NT2/D1 (cell line): ENCODE data around the gene RPL5.

Experiments
- DNase-seq: peaks from one replicate; pipeline ENCODE4 v3.0.0-alpha.2; 2011; ENCODE audit warnings: low read depth, low spot score
- H3K27me3 ChIP-seq: 2 replicates; pipeline ENCODE4 v1.6.0; 2011; ENCODE audit warnings: mild to moderate bottlenecking; ENCODE audit not compliant: insufficient read length, insufficient read depth
- H3K36me3 ChIP-seq: 2 replicates; pipeline ENCODE4 v1.6.1; 2011; ENCODE audit warnings: mild to moderate bottlenecking, low read length, mixed read lengths; ENCODE audit not compliant: insufficient read depth, insufficient read length
- H3K4me1 ChIP-seq: 2 replicates; pipeline ENCODE4 v1.5.1; 2011; ENCODE audit not compliant: insufficient read depth, insufficient read length
- H3K4me3 ChIP-seq: 2 replicates; pipeline ENCODE4 v1.5.1; 2011; ENCODE audit warnings: low read depth; ENCODE audit not compliant: insufficient read length
- H3K9ac ChIP-seq: 2 replicates; pipeline ENCODE4 v1.6.0; 2011; ENCODE audit warnings: low read depth; ENCODE audit not compliant: insufficient read length
- H3K9me3 ChIP-seq: 2 replicates; pipeline ENCODE4 v1.5.1; 2011; ENCODE audit warnings: mild to moderate bottlenecking, low read length; ENCODE audit not compliant: insufficient read depth
- SUZ12 ChIP-seq: IDR thresholded peaks from 2 replicates; pipeline ENCODE4 v1.6.1; 2011; ENCODE audit not compliant: insufficient read length, insufficient read depth; ENCODE audit errors: extremely low read depth
- YY1 ChIP-seq: IDR thresholded peaks from 2 replicates; pipeline ENCODE4 v1.6.1; 2011; ENCODE audit not compliant: insufficient read length, insufficient read depth
- ZNF274 ChIP-seq: IDR thresholded peaks from 2 replicates; pipeline ENCODE4 v1.6.1; 2011; ENCODE audit warnings: mild to moderate bottlenecking, low read depth, low read length

Gene RPL5

DNA sequence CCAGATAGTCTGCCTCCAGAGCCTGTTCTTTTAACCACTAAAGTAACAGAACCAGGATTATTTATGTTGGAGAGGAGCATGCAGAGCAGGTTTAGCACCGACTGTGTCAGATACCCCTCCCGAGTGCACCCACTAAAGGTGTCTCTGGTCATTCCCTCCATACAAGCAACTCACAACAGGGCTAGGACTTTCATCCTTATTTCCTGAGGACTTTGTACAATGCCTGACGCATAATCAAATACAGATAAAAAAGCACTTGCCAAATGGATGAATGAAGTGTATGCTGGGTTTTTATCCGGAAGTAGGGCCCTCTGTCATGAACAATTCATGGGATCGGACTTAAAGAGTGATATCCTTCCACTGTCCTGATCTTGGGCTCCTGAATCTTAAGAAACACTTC lies 26.0 kb downstream of the RPL5 start:
- Histone ChIP-seq H3K4me3 (no peak overlapping the region), H3K36me3 (no peaks in the 10 kb centered on the region), H3K9me3 (no peaks in the 10 kb centered on the region), H3K27me3 (no peaks in the 10 kb centered on the region), H3K4me1 (no peaks in the 10 kb centered on the region), H3K9ac (no peak overlapping the region)
- no peak for DNase-seq
- no peak for TF ChIP-seq ZNF274
- TF ChIP-seq YY1 = no peak
- no peak for TF ChIP-seq SUZ12

- no peaks in the 10 kb centered on the region for H3K27me3 ChIP-seq
- H3K4me1 ChIP-seq = no peaks in the 10 kb centered on the region
- DNase-seq = peak; percentile 52
- no peaks in the 10 kb centered on the region for H3K36me3 ChIP-seq
- TF ChIP-seq SUZ12 (no peak), YY1 (no peak), ZNF274 (no peak)
- no peaks in the 10 kb centered on the region for H3K9me3 ChIP-seq
- H3K9ac ChIP-seq = no peak overlapping the region
- no peak overlapping the region for H3K4me3 ChIP-seq
Measured at GRCh38 chr1:92858564-92859399, 26.9 kb downstream of the RPL5 start.

DNA sequence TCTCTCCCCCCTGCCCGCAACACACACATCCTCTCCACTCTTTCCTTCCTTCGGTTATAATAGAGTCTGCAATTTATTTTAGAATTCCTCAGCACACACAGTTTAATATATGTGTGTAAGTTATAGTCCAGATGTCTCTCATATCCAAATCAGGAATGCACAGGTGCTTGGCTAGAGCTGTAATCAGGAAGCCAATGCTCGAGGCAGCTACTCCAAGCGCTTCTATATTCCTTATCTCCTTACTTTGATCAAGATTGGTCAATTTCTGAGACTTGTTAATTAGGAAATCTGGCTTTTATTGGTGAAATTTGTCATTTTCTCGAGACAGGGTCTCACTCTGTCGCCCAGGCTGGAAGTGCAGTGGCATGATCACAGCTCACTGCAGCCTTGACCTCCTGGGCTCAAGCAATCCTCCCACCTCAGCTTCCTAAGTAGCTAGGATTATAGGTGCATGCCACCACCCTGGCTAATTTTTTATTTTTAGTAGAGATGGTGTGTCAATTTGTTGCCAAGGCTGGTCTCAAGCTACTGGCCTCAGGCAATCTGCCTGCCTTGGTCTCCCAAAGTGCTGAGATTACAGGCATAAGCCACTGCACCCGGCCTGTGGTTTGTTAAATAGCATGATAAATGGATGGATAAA lies 27.7 kb downstream of the RPL5 start:
- TF ChIP-seq ZNF274 (no peak), YY1 (no peak), SUZ12 (no peak)
- no peaks in the 10 kb centered on the region for H3K4me1 ChIP-seq
- H3K36me3 ChIP-seq = no peaks in the 10 kb centered on the region
- H3K9me3 ChIP-seq = no peaks in the 10 kb centered on the region
- no peaks in the 10 kb centered on the region for H3K27me3 ChIP-seq
- DNase-seq = no peak
- no peak overlapping the region for H3K9ac ChIP-seq
- no peak overlapping the region for H3K4me3 ChIP-seq

DNA sequence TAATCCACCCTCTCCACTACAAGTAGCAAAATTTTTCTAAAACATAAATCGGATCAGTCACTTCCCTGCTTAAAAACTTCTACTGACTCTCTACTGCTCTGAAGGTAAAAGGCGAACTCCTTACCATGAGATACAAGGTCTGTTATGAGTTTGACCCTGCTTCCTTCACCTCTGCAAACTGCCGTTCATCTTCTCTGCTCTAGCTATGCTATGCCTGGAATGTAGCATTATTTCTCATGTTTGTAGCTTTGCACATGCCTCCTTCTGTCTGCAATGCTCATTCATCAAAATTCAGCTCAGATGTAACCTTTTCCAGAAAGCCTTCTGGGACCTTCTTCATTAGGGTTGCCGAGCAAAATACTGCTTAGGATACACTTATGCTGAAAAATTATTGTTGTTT lies 30.8 kb downstream of the RPL5 start:
- Histone ChIP-seq H3K4me1 (no peaks in the 10 kb centered on the region), H3K27me3 (no peaks in the 10 kb centered on the region), H3K9ac (no peak overlapping the region), H3K9me3 (no peaks in the 10 kb centered on the region), H3K36me3 (no peaks in the 10 kb centered on the region), H3K4me3 (no peak overlapping the region)
- TF ChIP-seq ZNF274 (no peak), SUZ12 (no peak), YY1 (no peak)
- no peak for DNase-seq

GRCh38 chr1:92864131-92864530 lies 32.3 kb downstream of the RPL5 start:
- Histone ChIP-seq H3K4me3 (no peak overlapping the region), H3K27me3 (no peaks in the 10 kb centered on the region), H3K36me3 (no peaks in the 10 kb centered on the region), H3K9ac (no peak overlapping the region), H3K9me3 (no peaks in the 10 kb centered on the region), H3K4me1 (no peaks in the 10 kb centered on the region)
- TF ChIP-seq ZNF274 = no peak
- no peak for DNase-seq

GRCh38 chr1:92870591-92870990 lies 38.8 kb downstream of the RPL5 start:
- H3K27me3 ChIP-seq = no peaks in the 10 kb centered on the region
- TF ChIP-seq SUZ12 = no peak
- TF ChIP-seq YY1 = no peak
- TF ChIP-seq ZNF274 = no peak
- DNase-seq = no peak
- H3K9me3 ChIP-seq = peaks cover 11% of the 10 kb centered on the region
- H3K4me3 ChIP-seq = no peak overlapping the region
- H3K9ac ChIP-seq = no peak overlapping the region
- H3K36me3 ChIP-seq = peaks cover 3% of the 10 kb centered on the region
- no peaks in the 10 kb centered on the region for H3K4me1 ChIP-seq

- TF ChIP-seq SUZ12 (no peak), YY1 (no peak), ZNF274 (no peak)
- no peaks in the 10 kb centered on the region for H3K27me3 ChIP-seq
Measured at GRCh38 chr1:92872719-92873118, 40.9 kb downstream of the RPL5 start.

More at GRCh38 chr1:92872719-92873118, 40.9 kb downstream of the RPL5 start:
- no peak overlapping the region for H3K4me3 ChIP-seq
- H3K9ac ChIP-seq = no peak overlapping the region
- H3K9me3 ChIP-seq = peaks cover 11% of the 10 kb centered on the region
- DNase-seq = no peak
- peaks cover 3% of the 10 kb centered on the region for H3K36me3 ChIP-seq
- H3K4me1 ChIP-seq = no peaks in the 10 kb centered on the region
